GM12878 (cell line): ENCODE measurements around the gene MFSD12. TPM values are rescaled to one million over a fixed set of nuclear protein-coding genes. Genes with fewer than 3 reads are reported as not detected.

ENCODE experiments used
- ATAC-seq: fragments of 200-7000 bp; cut with Tn5 transposase; 3 replicates; pipeline ENCODE4 v1.9.1; 2020; ENCODE audit warnings: mild to moderate bottlenecking, moderate library complexity
- BruUV-seq: library from RNA; stranded (reverse); fragments of 400-500 nt; replicated peaks from 2 replicates; lab custom pipeline; 2021; lab: Mats Ljungman, UMichigan
- CTCF ChIA-PET: fragments of 300-600 bp; sonication (Branson Sonifier 250); formaldehyde crosslinking; extraction: SDS; loops from one replicate; lab custom pipeline; 2021; ENCODE audit warnings: inconsistent platforms; lab: Yijun Ruan, JAX
- POLR2A ChIA-PET: fragments of 350-600 bp; formaldehyde crosslinking; extraction: SDS; loops from one replicate; lab custom pipeline; 2021; ENCODE audit warnings: inconsistent platforms; lab: Charles Lee
- RAD21 ChIA-PET: fragments of 300-600 bp; sonication (Branson Sonifier 250); formaldehyde crosslinking; loops from one replicate; lab custom pipeline; 2023; ENCODE audit warnings: antibody characterized with exemption; ENCODE audit not compliant: unreplicated experiment; lab: Charles Lee
- SMC1A ChIA-PET: fragments of 300-600 bp; sonication (Branson Sonifier 250); formaldehyde crosslinking; loops from one replicate; lab custom pipeline; 2023; ENCODE audit not compliant: unreplicated experiment, uncharacterized antibody; lab: Charles Lee
- DNase-seq: peaks from one replicate; pipeline ENCODE4 v3.0.0-alpha.2; 2011; ENCODE audit warnings: low read depth, low spot score
- FAIRE-seq: peaks from 3 replicates; lab custom pipeline; 2011; peaks lifted over from hg19 to GRCh38; lab: Jason Lieb, UNC
- H2AFZ ChIP-seq: 2 replicates; pipeline ENCODE4 v1.6.0; 2011; ENCODE audit warnings: low read depth, low read length, control low read depth; ENCODE audit not compliant: control insufficient read depth
- H3K27ac ChIP-seq: 2 replicates; pipeline ENCODE4 v1.5.1; 2011; ENCODE audit warnings: control low read depth; ENCODE audit not compliant: control insufficient read depth, insufficient read depth
- H3K27me3 ChIP-seq, 2 experiments: replicated peaks in 1 of 2; 2 replicates each; pipeline versions ENCODE4 v1.6.0 to v1.6.1; 2011; ENCODE audit warnings: low read length in 1 of 2; ENCODE audit not compliant: control insufficient read depth in 2 of 2, insufficient read depth in 2 of 2
- H3K36me3 ChIP-seq, 2 experiments: 2 replicates each; pipeline ENCODE4 v1.5.1; 2011; ENCODE audit warnings: low read length in 1 of 2; ENCODE audit not compliant: control insufficient read depth in 2 of 2, insufficient read depth in 2 of 2
- H3K4me1 ChIP-seq: 2 replicates; pipeline ENCODE4 v1.6.1; 2011; ENCODE audit warnings: mild to moderate bottlenecking, low read length, moderate library complexity, mixed read lengths; ENCODE audit not compliant: control insufficient read depth, insufficient read depth
- H3K4me2 ChIP-seq: 2 replicates; pipeline ENCODE4 v1.6.0; 2011; ENCODE audit warnings: control low read depth; ENCODE audit not compliant: control insufficient read depth, insufficient read depth
- H3K4me3 ChIP-seq: fragments of 200-600 bp; sonication (generic); 2 replicates; pipeline ENCODE4 v1.5.1; 2016
- H3K79me2 ChIP-seq: 2 replicates; pipeline ENCODE4 v1.6.0; 2011; ENCODE audit warnings: low read length; ENCODE audit not compliant: control insufficient read depth, insufficient read depth
- H3K9ac ChIP-seq: 2 replicates; pipeline ENCODE4 v1.8.0; 2011; ENCODE audit warnings: low read length, control low read depth, mixed read lengths; ENCODE audit not compliant: control insufficient read depth, insufficient read depth
- H3K9me3 ChIP-seq: replicated peaks from 3 replicates; pipeline ENCODE4 v1.5.1; 2011; ENCODE audit warnings: mild to moderate bottlenecking, low read length; ENCODE audit not compliant: control insufficient read depth, insufficient read depth
- H4K20me1 ChIP-seq: 2 replicates; pipeline ENCODE4 v1.6.0; 2011; ENCODE audit not compliant: control insufficient read depth, insufficient read depth
- ATF7 ChIP-seq: fragments of 450-650 bp; IDR thresholded peaks from 2 replicates; pipeline ENCODE4 v1.6.1; 2016; ENCODE audit warnings: low read depth, mild to moderate bottlenecking
- SIX5 ChIP-seq: IDR thresholded peaks from 2 replicates; pipeline ENCODE4 v1.6.1; 2011; ENCODE audit warnings: mild to moderate bottlenecking, low read depth, low read length, moderate library complexity; ENCODE audit not compliant: severe bottlenecking
- SMARCA5 ChIP-seq: fragments of 450-650 bp; IDR thresholded peaks from 2 replicates; pipeline ENCODE4 v1.6.1; 2017; ENCODE audit warnings: mild to moderate bottlenecking
- SPI1 ChIP-seq: IDR thresholded peaks from 2 replicates; pipeline ENCODE4 v1.6.1; 2011; ENCODE audit warnings: low read depth, mild to moderate bottlenecking, low read length, moderate library complexity, borderline replicate concordance; ENCODE audit not compliant: insufficient read depth
- TARDBP ChIP-seq: IDR thresholded peaks from 2 replicates; pipeline ENCODE4 v1.6.1; 2016; ENCODE audit warnings: borderline replicate concordance
- WGBS: methylation state at CpG from one replicate; pipeline ENCODE4 v1.1.6; 2016; ENCODE audit warnings: low lambda C conversion rate; ENCODE audit not compliant: insufficient replicate concordance, insufficient coverage; ENCODE audit errors: missing lambda C conversion rate; 5-methylcytosine and 5-hydroxymethylcytosine counted together
- in situ Hi-C: fragments of 300-500 bp; cut with MboI; formaldehyde crosslinking; loops from 9 replicates; pipeline ENCODE4 v1.14.3; 2018; ENCODE audit warnings: mixed read lengths
- intact Hi-C: fragments of 100-400 bp; cut with micrococcal nuclease; formaldehyde crosslinking; loops from one replicate; pipeline ENCODE4 v1.14.2; 2022; ENCODE audit not compliant: unreplicated experiment
- polyA plus RNA-seq, 11 experiments: library from polyadenylated mRNA; depleted of rRNA in 4 of 11; unstranded in 6 of 11; stranded (reverse) in 5 of 11; fragments of >200 nt; fragmentation: Nextera tagmentation in 4 of 11; fragmentation: Illumina TruSeq in 1 of 11; extraction: Ambion mirVana in 4 of 11; extraction: Trizol in 1 of 11; gene quantifications; 1 replicate in 1 of 11; 2 replicates in 10 of 11; pipeline versions ENCODE4 v1.2.1 to v1.2.3, GENCODE V29; 2011 to 2016; ENCODE audit warnings: inconsistent platforms in 2 of 11, missing spikeins in 2 of 11, low read depth in 1 of 11
- total RNA-seq, 4 experiments: library from RNA; depleted of rRNA in 3 of 4; stranded (reverse); fragments of >200 nt in 3 of 4; fragmentation: Illumina TruSeq in 1 of 4; extraction: Trizol in 1 of 4; gene quantifications; 2 replicates each; pipeline versions ENCODE4 v1.2.1 to v1.2.3, GENCODE V29; 2013 to 2021
- TF ChIP-seq, protein P1 (sequence below): fragments of 450-650 bp; IDR thresholded peaks from 2 replicates; pipeline ENCODE4 v1.6.1; 2017; ENCODE audit warnings: mild to moderate bottlenecking, low read depth, inconsistent platforms; ENCODE audit not compliant: poor library complexity, severe bottlenecking
- TF ChIP-seq, protein P2 (sequence below): fragments of 450-650 bp; IDR thresholded peaks from 2 replicates; pipeline ENCODE4 v1.6.1; 2016; ENCODE audit warnings: mild to moderate bottlenecking

Gene MFSD12
- total and polyA plus RNA-seq, 10 of the 15 experiments (the other 5 are each of a cell fraction or from before 2014, with no cell fraction given) = 0.58 to 65.9 (median 16.8) TPM

DNA sequence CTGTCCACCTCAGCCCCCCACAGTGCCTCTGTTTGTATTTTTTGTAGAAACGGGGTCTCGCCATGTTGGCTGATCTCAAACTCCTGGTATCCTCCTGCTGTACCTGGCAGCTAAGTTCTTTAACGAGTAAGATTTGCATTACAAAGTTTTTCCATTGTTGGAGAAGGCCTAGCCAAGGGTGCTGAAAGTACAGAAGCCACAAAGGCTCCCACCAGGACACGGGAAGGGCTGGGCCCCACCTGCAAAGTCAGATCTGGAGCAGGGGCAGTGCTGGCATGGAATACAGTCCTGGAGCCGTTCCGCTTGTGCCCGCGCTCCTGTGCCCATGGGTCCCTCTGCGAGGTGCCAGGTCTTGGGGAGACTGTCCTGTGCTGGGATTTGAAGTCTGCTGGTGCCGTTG, 39.1 kb downstream of the MFSD12 start (continued):
- TF ChIP-seq, protein P1, sequence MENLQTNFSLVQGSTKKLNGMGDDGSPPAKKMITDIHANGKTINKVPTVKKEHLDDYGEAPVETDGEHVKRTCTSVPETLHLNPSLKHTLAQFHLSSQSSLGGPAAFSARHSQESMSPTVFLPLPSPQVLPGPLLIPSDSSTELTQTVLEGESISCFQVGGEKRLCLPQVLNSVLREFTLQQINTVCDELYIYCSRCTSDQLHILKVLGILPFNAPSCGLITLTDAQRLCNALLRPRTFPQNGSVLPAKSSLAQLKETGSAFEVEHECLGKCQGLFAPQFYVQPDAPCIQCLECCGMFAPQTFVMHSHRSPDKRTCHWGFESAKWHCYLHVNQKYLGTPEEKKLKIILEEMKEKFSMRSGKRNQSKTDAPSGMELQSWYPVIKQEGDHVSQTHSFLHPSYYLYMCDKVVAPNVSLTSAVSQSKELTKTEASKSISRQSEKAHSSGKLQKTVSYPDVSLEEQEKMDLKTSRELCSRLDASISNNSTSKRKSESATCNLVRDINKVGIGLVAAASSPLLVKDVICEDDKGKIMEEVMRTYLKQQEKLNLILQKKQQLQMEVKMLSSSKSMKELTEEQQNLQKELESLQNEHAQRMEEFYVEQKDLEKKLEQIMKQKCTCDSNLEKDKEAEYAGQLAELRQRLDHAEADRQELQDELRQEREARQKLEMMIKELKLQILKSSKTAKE = no peak
- no peak for TF ChIP-seq SIX5
- TF ChIP-seq, protein P2, sequence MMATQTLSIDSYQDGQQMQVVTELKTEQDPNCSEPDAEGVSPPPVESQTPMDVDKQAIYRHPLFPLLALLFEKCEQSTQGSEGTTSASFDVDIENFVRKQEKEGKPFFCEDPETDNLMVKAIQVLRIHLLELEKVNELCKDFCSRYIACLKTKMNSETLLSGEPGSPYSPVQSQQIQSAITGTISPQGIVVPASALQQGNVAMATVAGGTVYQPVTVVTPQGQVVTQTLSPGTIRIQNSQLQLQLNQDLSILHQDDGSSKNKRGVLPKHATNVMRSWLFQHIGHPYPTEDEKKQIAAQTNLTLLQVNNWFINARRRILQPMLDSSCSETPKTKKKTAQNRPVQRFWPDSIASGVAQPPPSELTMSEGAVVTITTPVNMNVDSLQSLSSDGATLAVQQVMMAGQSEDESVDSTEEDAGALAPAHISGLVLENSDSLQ = no peak
- TF ChIP-seq TARDBP = no peak
- no peak for TF ChIP-seq SPI1
- TF ChIP-seq, all 136 proteins: peak for 0

DNA sequence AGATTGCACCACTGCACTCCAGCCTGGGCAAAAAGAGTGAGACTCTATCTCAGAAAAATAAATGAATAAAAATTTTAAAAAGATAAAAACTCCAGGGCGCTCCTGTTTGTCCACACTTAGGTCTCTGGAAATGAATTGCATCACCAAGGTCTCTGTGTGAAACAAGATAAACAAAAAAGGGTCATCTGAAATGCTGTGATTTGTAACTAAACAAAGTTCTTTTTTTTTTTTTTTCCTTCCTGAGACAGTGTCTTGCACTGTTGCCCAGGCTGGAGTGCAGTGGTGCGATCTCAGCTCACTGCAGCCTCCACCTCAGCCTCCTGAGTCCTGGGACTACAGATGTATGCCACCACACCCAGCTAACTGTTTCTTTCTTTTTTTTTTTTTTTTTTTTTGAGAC, 39.7 kb downstream of the MFSD12 start:
- intact Hi-C loops = no loop called here
- Histone ChIP-seq H3K9ac (no peak overlapping the region), H4K20me1 (no peaks in the 10 kb centered on the region), H3K27me3 (no peaks in the 10 kb centered on the region)
- no peak for DNase-seq
- POLR2A ChIA-PET = interaction anchor here (0.6 to 0.7 kb wide), 2 partner anchors 57 to 719 kb away, joined by 4 to 8 read pairs; no protein-coding TSS in a partner anchor
- WGBS = 65% methylated on average over 2 of the region's 2 CpGs
- no peak for TF ChIP-seq ATF7
- TF ChIP-seq SMARCA5 = no peak
- TF ChIP-seq, all 136 proteins: peak for 0
- Histone ChIP-seq H2AFZ (no peak overlapping the region), H3K4me3 (no peak overlapping the region), H3K79me2 (peaks cover 5% of the 10 kb centered on the region), H3K4me2 (no peak overlapping the region), H3K4me1 (peaks cover 4% of the 10 kb centered on the region; the same call in 1 of the 2 replicates), H3K27ac (no peak overlapping the region), H3K36me3 (peaks cover 3 to 12% of the 10 kb centered on the region in 2 experiments; a peak in 2 of 4 replicates), H3K9me3 (no peaks in the 10 kb centered on the region)
- ChIA-PET SMC1A (no interaction called here), RAD21 (no interaction called here), CTCF (interaction anchor here (1.4 kb wide), 1 partner anchor 27 kb away, joined by 6 read pairs; no protein-coding TSS in a partner anchor)
- BruUV-seq = no TSS peak
- FAIRE-seq (no peak), ATAC-seq (no peak)
- in situ Hi-C loops = no loop called here
